ENCODE measurements around the gene MYO9B.
"Not testable (repeated sequence)": the region's sequence is repeated elsewhere in the genome, so short reads cannot be mapped to it uniquely, and the experiment has no call there.

The MYO9B gene

GRCh38 chr19:17094694-17095093 lies 19.1 kb downstream of the MYO9B start:
- not testable (repeated sequence) for FAIRE-seq

GRCh38 chr19:17095141-17095919 lies 19.8 kb downstream of the MYO9B start:
- FAIRE-seq = no peak

- no peak for FAIRE-seq
Observed at GRCh38 chr19:17097593-17098126, 22.1 kb downstream of the MYO9B start.

GRCh38 chr19:17098326-17098725 lies 22.7 kb downstream of the MYO9B start:
- no peak for FAIRE-seq

GRCh38 chr19:17101686-17102628 lies 26.4 kb downstream of the MYO9B start:
- FAIRE-seq = no peak

GRCh38 chr19:17103177-17103576 lies 27.6 kb downstream of the MYO9B start:
- FAIRE-seq = no peak

GRCh38 chr19:17104679-17105078 lies 29.1 kb downstream of the MYO9B start:
- FAIRE-seq = no peak

- no peak for FAIRE-seq
Observed at GRCh38 chr19:17105556-17105955, 30.0 kb downstream of the MYO9B start.

- not testable (repeated sequence) for FAIRE-seq
Observed at GRCh38 chr19:17106964-17107363, 31.4 kb downstream of the MYO9B start.

GRCh38 chr19:17107546-17108452 lies 32.2 kb downstream of the MYO9B start:
- no peak for FAIRE-seq

- no peak for FAIRE-seq
Observed at GRCh38 chr19:17108453-17108784, 32.8 kb downstream of the MYO9B start.

- no peak for FAIRE-seq
Observed at GRCh38 chr19:17109300-17109699, 33.7 kb downstream of the MYO9B start.

GRCh38 chr19:17109962-17110598 lies 34.5 kb downstream of the MYO9B start:
- no peak for FAIRE-seq

GRCh38 chr19:17110599-17110966 lies 35.0 kb downstream of the MYO9B start:
- FAIRE-seq = no peak

GRCh38 chr19:17111766-17112165 lies 36.2 kb downstream of the MYO9B start:
- FAIRE-seq = no peak

GRCh38 chr19:17112271-17112670 lies 36.7 kb downstream of the MYO9B start:
- FAIRE-seq = no peak

GRCh38 chr19:17112700-17113099 lies 37.1 kb downstream of the MYO9B start:
- no peak for FAIRE-seq

GRCh38 chr19:17113127-17113785 lies 37.7 kb downstream of the MYO9B start:
- FAIRE-seq = no peak

GRCh38 chr19:17114414-17114831 lies 38.8 kb downstream of the MYO9B start:
- no peak for FAIRE-seq

- no peak for FAIRE-seq
Observed at GRCh38 chr19:17116996-17117702, 41.6 kb downstream of the MYO9B start.

- no peak for FAIRE-seq
Observed at GRCh38 chr19:17118957-17119356, 43.4 kb downstream of the MYO9B start.

All from endometrium (tissue), 2 donors.